IPS DF 19.7 (cell line): Measurements from ENCODE around the gene WWC2.

Experiments
- DNase-seq: peaks from one replicate; pipeline ENCODE4 v3.0.0-alpha.2; 2013; ENCODE audit warnings: low read depth, low spot score

The WWC2 gene

DNA sequence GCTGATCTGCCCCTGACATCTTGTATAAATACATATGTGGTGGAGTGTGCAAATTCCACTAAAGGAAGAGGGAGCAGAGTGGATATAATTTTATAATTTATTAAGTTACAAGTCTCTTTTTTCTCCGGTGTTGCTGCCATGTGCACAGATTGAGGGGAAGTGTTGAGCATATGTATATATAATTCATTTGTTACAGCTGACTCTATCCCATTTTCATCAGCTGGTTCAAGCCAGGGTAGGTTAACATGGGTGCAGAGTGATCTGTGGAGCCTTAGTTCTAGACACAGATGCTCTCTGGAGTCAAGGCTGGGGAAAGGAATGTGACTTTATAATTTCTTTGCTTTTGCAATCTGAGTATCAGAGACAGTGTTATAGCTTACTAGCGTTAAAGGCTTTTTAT is 103.5 kb downstream of the WWC2 start:
- no peak for DNase-seq

DNA sequence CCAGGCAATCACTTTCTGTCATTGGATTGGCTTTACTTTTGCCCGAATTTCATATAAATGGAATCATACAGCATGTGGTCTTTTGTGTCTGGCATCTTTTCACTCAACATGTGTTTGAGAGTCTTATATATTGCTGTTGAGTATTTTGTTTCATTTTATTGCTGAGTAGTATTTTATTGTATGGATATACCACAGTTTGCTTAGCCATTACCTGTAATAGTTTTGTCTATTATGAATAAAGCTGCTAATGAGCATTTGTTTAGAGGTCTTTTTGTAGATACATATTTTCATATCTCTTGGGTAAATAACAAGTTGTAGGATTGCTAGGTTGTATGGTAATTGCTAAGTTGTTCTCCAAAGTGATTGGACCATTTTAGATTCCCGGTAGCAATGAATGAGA is 105.7 kb downstream of the WWC2 start:
- no peak for DNase-seq

DNA sequence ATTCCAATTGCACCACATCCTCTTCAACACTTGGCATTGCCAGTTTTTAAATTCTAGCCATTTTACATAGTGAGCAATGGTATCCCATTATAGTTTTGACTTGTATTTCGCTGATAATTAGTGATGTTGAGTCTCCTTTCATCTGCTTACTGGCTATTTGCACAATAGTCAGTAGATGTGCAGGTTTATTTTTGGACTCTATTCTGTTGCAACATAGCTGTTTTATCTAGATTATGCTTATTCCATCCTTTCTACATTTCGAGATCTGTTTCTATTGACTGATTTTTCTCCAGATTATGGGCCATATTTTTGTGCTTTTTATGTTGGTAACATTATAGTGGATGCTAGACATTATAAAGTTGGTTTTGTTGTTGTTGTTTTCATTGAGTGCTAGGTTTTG is 106.1 kb downstream of the WWC2 start:
- no peak for DNase-seq

DNA sequence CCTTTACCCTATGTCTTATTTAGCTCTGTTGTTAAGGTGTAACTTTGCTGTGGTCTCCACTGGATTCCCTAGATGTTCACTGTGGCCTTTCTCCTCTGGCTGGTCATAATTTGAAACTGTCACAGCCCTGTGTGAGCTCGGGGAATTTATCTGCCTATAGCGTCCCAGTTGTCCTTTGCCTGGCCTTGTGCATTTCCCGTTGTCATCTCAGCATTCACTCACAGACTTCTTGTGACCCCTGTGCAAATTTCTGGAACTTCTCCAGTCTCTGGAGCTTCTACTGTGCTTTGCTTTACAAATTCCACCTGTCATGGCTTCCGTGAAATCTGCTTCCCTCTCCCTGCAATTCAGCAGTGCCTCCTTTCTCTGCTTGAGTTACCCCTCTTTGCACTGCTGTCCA is 106.7 kb downstream of the WWC2 start:
- no peak for DNase-seq

DNA sequence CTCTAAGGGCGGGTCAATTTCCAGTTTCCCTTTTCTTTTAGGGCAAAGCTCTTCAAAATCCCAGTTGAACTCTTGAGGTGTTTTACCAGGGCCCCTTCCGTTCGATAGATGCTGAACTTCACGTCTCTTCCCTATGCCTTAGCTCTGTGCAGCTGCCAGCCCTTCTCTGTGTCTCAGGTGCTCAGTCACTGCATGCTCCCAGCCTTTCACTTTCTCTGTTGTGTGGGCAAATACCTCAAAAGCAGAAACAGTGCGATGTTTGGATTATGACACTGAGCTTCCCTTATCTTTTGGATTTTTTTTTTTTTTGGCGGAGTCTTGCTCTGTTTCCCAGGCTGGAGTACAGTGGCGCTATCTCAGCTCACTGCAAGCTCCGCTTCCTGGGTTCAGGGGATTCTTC is 112.5 kb downstream of the WWC2 start:
- DNase-seq, result no peak

DNA sequence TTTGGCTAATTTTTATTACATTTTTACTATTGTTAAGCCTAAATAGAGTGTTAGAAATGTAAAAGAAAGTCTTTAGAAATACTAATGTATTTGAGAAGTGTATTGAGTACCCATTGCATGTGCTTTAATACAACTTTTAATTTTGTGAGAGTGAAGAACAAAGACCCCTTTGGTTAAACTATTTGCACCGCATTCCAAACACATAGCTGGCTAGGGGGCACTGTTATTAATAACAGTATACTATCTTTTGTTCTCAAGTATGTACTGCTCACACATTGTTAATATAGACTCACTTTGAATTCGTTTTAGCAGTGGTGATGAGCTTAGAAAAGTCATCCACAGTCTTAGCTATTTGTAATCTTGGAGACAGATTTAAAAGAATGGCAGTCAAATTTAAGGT is 114.9 kb downstream of the WWC2 start:
- DNase-seq, result no peak

DNA sequence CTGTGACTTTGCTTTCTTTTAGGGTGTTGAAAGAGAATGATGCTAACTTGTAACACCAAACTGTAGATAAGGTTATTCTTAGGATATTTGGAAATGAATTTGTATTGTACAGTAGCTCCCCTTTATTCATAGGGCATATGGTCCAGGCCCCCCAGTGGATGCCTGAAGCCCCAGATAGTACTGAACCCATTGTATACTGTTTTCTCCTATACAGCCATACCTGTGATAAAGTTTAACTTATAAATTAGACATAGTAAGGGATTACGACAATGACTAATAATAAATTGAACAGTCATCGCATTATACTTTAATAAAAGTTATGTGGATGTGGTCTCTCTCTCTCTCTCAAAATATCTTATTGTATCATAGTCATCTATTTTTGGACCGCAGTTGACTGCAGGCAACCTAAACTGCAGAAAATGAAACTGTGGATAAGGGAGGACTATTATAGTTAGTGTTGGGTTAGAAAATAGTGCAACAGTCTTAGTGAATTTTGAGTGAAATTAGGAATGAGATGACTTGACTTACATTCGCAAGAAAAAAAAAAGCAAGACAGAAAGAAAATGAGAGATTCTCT is 115.9 kb downstream of the WWC2 start:
- DNase-seq, result no peak

DNA sequence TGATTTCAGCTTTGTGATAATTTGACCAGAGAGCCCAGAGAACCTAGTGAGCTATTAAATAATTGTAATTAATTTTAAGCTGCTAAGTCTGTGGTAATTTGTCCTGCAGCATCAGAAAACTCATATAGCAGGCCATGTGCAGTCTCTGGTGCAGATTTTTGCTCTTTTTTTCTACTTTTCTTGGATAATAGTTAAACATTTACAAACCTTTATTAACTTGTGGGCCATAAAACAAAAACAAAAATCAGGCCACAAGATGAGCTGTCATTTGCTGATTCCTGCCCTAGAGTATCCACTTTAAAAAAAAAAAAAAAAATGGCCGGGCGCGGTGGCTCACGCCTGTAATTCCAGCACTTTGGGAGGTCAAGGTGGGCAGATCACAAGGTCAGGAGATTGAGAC is 121.2 kb downstream of the WWC2 start:
- DNase-seq, result no peak

DNA sequence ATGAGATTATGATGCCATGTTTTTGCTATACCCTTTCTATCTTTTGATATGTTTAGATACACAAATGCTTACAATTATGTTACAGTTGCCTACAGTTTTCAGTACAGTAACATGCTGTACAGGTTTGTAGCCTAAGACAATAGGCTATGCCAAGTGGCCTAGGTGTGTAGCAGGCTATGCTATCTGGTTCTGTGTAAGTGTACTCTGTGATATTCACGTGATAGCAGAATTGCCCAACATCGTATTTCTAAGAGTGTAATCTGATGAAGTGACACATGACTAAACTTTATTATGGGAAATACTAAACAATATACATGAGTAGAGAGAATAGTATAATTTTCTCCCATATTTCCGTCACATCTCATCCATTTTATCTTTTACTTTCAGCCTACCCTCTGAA is 124.0 kb downstream of the WWC2 start:
- DNase-seq, result no peak

DNA sequence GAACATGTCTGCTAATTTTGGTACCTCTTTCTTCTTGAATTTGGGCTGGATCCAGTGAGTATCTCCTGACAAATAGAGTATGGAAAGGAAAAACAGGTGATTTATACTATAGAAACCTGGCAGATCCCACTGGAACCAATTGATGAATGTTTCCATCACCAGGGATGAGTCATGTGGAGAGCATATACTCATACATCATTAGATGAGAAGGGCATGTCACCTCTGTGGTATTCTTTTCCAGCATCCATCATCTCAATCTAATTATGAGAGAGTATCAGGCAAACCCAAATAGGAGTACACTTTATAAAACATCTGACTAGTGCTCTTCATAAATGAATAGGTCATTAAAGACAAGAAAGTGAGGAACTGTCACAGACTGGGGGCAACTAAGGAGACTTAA is 130.3 kb downstream of the WWC2 start:
- no peak for DNase-seq

DNA sequence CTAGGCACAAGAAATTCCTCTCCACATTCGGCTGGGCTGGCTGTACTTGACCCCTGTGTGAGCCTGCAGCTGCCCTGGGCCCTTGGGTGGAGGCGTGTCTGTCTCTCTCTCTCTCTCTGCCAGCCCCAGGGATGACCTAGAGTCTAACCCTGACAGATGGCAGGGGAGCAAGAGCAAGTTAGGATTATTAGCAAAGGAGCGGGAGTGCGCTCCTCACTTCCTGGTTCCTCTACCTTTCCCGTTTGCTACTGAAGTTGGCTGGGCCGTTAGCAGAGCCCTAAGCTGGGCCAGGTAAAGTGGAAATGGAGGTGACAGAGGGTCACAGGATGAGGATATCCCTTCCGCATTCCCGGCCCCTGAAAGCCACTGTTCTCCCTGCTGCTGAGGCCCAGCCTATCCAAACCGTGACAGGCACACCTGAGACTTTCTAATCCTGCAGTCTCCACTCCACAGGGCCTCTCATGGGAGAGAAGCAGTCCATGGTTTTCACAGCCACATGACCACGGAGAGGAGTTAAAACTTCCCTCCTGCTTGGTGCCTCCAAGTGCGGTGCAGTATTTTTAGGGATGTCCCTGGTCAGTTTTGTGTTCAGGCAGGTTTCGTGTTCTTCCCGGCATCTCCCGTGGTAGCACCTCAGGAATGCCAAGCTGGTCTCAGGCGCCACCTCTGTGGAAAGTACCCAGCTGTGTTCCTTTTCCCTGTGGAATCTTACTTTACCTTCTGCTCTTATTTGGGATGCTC is 141.7 kb downstream of the WWC2 start:
- DNase-seq, result no peak

DNA sequence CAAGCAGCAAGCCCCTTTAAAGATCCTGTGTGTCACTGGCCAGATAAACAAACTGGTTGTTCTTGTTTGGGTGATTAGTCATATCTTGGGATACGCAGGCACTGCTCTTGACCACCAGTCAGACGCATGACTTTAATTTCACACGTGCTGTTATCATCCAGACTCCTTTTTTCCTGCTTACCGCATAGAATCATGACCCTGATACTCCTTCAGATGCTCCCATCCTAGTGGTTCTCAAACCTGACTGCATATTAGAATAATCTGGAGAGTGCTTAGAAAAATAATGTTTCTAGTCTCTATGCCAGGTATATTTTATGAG is 142.2 kb downstream of the WWC2 start:
- no peak for DNase-seq

DNA sequence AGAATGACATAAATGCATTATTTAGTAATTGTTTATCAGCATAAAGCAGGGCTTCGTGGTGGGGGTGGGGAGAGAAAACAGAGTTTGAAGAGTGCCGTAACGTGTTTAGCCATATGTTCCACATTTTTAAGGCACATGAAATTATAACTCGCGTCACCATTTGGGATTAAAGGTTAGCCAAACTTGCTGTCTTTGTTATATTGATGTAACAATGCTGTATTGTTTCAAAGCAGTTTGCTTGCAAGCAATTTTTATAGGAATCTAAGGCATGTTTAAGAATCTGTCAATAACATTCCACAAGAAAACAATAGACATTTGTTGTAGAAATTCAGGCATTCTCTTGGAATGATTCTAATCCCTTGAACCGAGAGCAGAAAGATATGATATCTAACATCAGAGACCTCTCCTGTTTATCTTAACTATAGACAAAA is 142.7 kb downstream of the WWC2 start:
- DNase-seq, result no peak

DNA sequence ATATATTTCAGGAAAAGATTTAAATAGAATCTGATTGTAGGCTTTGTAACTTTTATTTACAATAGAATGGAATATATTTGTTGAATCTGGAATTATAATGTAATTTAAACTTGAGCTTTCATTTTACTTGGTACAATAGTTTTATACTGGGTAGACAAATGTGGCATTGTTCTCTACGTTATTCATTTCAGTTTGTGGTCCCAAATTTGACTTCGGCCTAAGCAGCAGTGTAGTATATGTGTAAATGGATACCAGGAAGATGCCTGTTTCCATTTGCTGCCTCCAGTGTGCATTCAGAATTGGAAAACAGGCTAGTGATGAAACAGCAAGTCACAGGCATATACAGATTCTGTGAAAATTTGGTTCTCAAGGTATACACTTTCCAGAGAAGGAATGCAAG is 143.2 kb downstream of the WWC2 start:
- DNase-seq, result no peak

DNA sequence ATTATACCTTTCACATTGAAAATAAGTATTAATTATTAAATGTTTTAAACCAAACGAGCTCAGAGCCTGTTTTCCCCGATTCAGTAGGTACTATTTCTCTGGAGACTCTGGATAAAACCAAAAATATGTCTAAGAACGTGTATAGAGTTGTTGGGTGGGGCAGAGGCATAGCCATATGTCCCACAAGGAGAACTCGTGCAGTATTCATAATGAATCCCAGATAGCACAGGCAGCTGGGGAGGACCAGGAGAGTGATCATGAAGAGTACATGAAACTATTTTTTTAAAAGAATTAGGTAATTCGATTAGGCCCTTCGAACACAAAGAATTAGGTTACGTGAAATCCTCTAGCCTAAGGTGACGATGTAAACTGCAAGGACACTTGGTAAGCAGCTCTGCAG is 145.0 kb downstream of the WWC2 start:
- DNase-seq, result no peak

DNA sequence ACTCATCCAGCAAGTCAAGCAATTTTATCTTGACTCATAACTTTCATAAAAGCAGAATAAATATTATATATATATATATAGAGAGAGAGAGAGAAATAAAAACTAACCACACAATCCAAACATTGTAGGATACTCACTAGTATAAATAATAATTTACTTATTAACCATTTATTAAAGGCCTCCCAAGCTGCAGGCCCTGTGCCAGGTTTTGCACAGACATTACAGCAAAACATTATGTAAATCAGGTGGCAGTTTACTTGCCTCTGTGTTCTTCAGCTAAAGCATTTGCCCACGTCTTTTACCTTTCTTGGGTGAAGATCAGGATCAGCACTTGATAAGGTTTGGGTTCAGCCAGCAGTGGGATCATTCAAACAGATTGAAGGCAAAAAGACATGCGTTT is 145.4 kb downstream of the WWC2 start:
- no peak for DNase-seq

DNA sequence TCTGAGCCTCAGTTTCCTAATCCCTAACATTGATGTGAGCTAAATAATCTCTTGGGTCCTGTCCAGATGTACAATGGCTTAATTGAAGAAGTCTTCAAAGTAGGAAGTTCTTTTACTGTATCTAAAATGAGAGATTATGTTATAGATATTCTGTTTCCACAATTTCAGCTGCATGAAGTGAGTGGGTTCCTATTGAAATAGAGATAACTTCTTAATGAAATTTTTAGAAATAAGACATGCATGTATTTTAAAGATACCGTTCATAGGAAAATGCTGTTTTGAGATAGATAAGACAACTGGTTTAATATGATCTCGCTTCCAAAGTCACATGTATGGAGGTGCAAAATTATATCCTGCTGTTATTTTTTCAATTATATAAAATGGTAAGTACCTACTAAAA is 149.1 kb downstream of the WWC2 start:
- no peak for DNase-seq

DNA sequence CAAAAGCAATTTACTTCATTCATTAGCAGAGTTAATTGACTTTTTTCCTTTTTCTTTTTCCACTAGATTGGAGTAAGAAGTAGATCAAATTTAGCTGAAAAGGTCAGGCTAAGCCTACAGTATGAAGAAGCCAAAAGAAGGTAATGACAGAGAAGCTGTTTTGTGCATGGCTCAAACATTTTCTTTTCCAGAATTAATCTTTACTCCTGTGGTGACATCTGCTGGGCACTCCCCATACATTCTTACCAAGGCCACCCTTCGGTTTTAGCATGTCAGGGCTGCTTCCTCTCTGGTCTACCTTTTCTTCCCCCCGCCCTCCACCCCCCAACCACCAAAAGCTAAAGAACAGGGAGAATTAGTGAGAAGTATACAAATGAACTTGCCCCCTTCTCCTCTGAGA is 150.8 kb downstream of the WWC2 start:
- DNase-seq, result no peak

DNA sequence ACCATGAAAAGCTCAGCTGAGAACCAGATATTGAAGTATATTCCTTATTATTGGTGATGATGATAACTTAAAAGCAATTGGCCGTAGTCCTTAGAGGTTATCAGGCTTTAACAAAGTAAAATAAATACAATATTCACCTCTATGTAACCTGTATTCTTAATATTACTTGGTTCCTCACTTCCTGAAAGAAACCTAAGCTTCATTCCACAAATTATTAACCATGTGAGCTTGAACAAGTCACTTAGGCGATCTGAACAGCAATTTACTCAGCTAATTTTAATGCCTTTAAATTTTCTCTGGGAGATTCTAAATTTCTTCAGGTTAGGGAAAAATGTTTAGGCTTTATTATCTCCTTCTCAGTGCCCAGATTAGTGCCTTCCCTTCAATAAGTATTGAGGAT is 151.8 kb downstream of the WWC2 start:
- DNase-seq, result no peak

DNA sequence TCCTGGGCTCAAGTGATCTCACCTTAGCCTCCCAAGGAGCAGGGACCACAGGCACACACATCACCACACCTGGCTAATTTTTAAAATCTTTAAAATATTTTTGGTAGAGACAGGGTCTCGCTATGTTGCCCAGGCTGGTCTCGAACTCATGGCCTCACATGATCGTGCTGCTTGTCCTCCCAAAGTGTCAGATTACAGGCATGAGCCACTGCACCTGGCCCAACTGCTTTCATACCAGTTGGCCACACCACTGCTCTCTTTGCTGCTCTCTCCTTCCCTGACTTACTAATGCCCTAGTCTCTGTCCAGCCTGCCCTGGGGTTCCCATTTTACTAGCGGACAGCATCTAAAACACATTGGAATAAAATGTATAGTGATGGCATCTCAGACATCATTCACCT is 153.9 kb downstream of the WWC2 start:
- no peak for DNase-seq

DNA sequence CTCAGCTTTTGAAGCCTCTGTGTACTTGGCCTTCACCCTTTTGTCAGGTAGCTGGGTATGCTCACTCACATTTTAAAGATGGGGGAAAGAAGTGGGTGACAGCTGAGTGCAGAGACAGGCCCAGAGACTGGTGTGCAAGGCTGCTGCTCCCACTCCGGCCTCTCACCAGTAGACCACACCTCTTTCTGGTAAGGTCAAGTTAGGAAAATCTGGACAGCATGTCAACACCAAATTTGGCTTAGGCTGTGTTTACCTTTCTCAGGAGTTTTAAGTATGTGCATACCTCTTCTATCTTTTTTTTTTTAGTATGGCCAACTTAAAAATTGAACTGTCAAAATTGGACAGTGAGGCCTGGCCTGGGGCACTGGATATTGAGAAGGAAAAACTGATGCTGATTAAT is 154.4 kb downstream of the WWC2 start:
- DNase-seq, result no peak

DNA sequence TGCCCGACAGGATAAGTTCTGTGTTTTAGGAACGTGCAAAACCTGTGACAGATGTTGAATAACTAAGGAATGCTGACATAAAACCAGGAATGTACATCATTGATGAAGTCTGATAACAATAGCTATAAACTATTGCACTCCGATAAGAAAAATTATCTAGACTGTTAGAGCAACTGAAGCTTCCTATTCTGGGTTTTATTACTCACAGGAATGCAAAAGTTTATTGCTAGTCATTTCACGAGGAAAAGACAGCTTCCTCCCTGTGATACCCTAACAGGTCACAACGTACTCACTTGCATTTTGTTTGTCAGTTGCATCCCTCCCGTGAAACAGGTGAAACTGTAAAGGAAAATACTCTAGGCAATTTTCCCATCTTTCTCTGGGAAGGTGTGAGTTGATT is 155.1 kb downstream of the WWC2 start:
- no peak for DNase-seq

DNA sequence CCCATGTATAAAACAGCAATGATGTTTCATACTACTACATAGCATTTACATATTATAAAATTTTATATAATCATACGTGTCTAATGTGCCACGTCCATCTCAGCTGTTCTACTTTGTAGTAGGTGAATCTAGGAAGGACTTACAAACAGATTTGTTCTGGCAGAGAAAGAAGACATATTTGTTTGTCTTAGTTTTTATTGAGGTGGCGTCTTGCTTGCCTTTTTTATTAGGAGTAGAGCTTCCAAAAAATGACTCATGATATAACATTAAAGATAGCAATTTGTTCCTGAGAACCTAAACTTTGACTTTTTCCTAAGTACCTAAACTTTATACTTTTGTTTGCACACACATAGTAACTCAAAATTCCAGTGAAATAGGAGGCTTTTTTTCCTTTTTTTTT is 156.4 kb downstream of the WWC2 start:
- DNase-seq, result no peak

DNA sequence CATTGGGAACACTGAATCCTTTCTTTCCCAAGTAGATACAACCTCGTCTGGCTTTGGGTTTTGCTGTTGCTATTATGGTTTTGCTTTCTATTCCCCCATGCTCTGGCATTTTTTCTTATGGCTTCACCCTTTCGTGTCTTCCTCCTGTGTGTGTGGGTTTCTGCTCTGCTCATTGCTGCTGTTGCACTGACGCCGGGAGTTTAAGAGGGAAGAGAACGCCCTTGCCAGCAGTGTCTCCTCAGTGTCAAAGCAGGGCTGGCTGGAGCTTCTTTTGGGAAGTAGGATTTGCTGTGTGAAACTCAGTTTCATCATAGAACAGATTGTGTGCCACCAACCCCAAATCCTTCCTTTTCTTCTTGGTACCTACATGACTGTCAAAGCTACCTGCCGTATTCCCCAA is 157.3 kb downstream of the WWC2 start:
- DNase-seq, result no peak
